SK-N-SH (cell line): Measurements from ENCODE around the gene ZMYM2.

Experiments
- ELF1 ChIP-seq: IDR thresholded peaks from 2 replicates; pipeline ENCODE4 v1.4.0; 2012
- EP300 ChIP-seq, 2 experiments: IDR thresholded peaks; 2 replicates each; pipeline versions ENCODE4 v1.4.0 to v1.6.1; 2012; ENCODE audit warnings: borderline replicate concordance in 1 of 2, low read depth in 1 of 2, low read length in 1 of 2
- EZH2phosphoT487 ChIP-seq: fragments of 200-600 bp; sonication (generic); IDR thresholded peaks from 2 replicates; pipeline ENCODE4 v1.6.1; 2017; ENCODE audit warnings: low read depth, mixed run types, mild to moderate bottlenecking, antibody characterized with exemption, moderate library complexity, borderline replicate concordance
- FOSL2 ChIP-seq: IDR thresholded peaks from 2 replicates; pipeline ENCODE4 v1.4.0; 2012; ENCODE audit warnings: low read depth, mild to moderate bottlenecking, moderate library complexity, borderline replicate concordance
- GATA2 ChIP-seq: sonication (generic); formaldehyde crosslinking; IDR thresholded peaks from 2 replicates; pipeline ENCODE4 v1.5.0; 2020; ENCODE audit warnings: mild to moderate bottlenecking, missing genetic modification reagents
- POLR2AphosphoS5 ChIP-seq: IDR thresholded peaks from 2 replicates; pipeline ENCODE4 v1.6.1; 2012; ENCODE audit warnings: low read depth, low read length
- RCOR1 ChIP-seq: fragments of 150-350 bp; IDR thresholded peaks from 2 replicates; pipeline ENCODE4 v1.6.1; 2017; ENCODE audit warnings: antibody characterized with exemption, low read length
- RFX5 ChIP-seq: IDR thresholded peaks from 2 replicates; pipeline ENCODE4 v1.6.1; 2012; ENCODE audit warnings: mild to moderate bottlenecking, improper control_type of control experiment, low read length
- TEAD4 ChIP-seq: IDR thresholded peaks from 2 replicates; pipeline ENCODE4 v1.4.0; 2012; ENCODE audit warnings: mild to moderate bottlenecking, borderline replicate concordance; ENCODE audit not compliant: insufficient read depth
- TF ChIP-seq, protein P1 (sequence below): fragments of 150-350 bp; IDR thresholded peaks from 2 replicates; pipeline ENCODE4 v1.6.1; 2017; ENCODE audit warnings: antibody characterized with exemption, low read length, low read depth, borderline replicate concordance
- TF ChIP-seq, protein P2 (sequence below): fragments of 200-600 bp; sonication (generic); IDR thresholded peaks from 2 replicates; pipeline ENCODE4 v1.6.1; 2017; ENCODE audit warnings: antibody characterized with exemption, mild to moderate bottlenecking, moderate library complexity

DNA sequence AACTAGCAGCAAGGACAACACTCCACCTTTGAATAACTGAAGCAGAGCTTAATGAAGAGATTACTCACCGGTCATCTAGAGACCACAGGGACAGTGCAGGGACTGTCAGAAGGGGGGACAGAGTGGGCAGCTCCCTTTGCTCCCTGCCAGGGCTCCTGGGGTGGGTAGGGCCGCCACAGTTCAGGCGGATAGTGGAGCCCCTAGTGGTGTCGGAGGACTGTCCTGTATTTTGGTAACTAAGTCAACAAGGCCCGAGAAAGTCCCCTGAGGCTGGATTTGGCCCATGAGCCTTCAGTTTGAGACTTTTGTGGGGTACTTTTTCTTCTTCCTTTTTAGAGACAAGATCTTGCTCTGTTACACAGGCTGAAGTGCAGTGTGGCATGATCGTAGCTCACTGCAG is 157.7 kb downstream of the ZMYM2 start:
- TF ChIP-seq, protein P1, sequence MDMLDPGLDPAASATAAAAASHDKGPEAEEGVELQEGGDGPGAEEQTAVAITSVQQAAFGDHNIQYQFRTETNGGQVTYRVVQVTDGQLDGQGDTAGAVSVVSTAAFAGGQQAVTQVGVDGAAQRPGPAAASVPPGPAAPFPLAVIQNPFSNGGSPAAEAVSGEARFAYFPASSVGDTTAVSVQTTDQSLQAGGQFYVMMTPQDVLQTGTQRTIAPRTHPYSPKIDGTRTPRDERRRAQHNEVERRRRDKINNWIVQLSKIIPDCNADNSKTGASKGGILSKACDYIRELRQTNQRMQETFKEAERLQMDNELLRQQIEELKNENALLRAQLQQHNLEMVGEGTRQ: no peak
- TF ChIP-seq RCOR1 (no peak), RFX5 (no peak), EP300 (IDR thresholded peaks at IDR 0.05; ENCODE audit: borderline replicate concordance in 1 of 2, low read depth in 1 of 2, low read length in 1 of 2) (no peak), FOSL2 (no peak), TEAD4 (no peak), GATA2 (no peak), POLR2AphosphoS5 (no peak), EZH2phosphoT487 (no peak), ELF1 (no peak)
- TF ChIP-seq, protein P2, sequence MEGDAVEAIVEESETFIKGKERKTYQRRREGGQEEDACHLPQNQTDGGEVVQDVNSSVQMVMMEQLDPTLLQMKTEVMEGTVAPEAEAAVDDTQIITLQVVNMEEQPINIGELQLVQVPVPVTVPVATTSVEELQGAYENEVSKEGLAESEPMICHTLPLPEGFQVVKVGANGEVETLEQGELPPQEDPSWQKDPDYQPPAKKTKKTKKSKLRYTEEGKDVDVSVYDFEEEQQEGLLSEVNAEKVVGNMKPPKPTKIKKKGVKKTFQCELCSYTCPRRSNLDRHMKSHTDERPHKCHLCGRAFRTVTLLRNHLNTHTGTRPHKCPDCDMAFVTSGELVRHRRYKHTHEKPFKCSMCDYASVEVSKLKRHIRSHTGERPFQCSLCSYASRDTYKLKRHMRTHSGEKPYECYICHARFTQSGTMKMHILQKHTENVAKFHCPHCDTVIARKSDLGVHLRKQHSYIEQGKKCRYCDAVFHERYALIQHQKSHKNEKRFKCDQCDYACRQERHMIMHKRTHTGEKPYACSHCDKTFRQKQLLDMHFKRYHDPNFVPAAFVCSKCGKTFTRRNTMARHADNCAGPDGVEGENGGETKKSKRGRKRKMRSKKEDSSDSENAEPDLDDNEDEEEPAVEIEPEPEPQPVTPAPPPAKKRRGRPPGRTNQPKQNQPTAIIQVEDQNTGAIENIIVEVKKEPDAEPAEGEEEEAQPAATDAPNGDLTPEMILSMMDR: no peak
